ENCODE results near the gene LETMD1. TPM values are rescaled to one million over a fixed set of nuclear protein-coding genes. Genes with fewer than 3 reads are reported as not detected.

Gene LETMD1
- total and polyA plus RNA-seq, 9 of the 15 experiments (the other 6 are each of a cell fraction or from before 2014, with no cell fraction given), result 58.7 to 163 (median 75.4) TPM

GRCh38 chr12:51047655-51048540 lies at the start of gene LETMD1 (continued):
- TF ChIP-seq E2F8 (IDR thresholded peaks at IDR 0.05; ENCODE audit: low read depth, partially characterized antibody) (peak; percentile 85), POLR2B (IDR thresholded peaks at IDR 0.05; ENCODE audit: low read depth, partially characterized antibody) (peak; percentile 88), SMAD1 (IDR thresholded peaks at IDR 0.05; ENCODE audit: low read depth, low read length, partially characterized antibody) (peak; percentile 36), BMI1 (IDR thresholded peaks at IDR 0.05; ENCODE audit: low read length) (no peak), RCOR1 (IDR thresholded peaks at IDR 0.05; ENCODE audit: borderline replicate concordance in 1 of 2, low read depth in 2 of 2, low read length in 2 of 2) (peak in 1 of 2 experiments; percentile 20; a peak in 1 of 4 replicates), RNF2 (IDR thresholded peaks at IDR 0.05) (peak; percentile 76), CXXC5 (CRISPR knock-in tag; IDR thresholded peaks at IDR 0.05) (peak; percentile 62), DIDO1 (tag; IDR thresholded peaks at IDR 0.05; ENCODE audit: low read depth) (no peak), CREB3L1 (IDR thresholded peaks at IDR 0.05; ENCODE audit: borderline replicate concordance, low read depth) (peak; percentile 57; the same call in 1 of the 2 replicates), NR1H2 (CRISPR knock-in tag; IDR thresholded peaks at IDR 0.05) (peak; percentile 65; the same call in 1 of the 2 replicates), SMAD3 (CRISPR knock-in tag; conservative IDR thresholded peaks at IDR 0.05) (peak; percentile 66; the same call in 1 of the 2 replicates), ZC3H4 (CRISPR knock-in tag; IDR thresholded peaks at IDR 0.05; ENCODE audit: borderline replicate concordance) (no peak), CREB1 (IDR thresholded peaks at IDR 0.05) (no peak; the same call in none of the 2 replicates), CREB1 (CRISPR knock-in tag; IDR thresholded peaks at IDR 0.05) (0 out of 2 replicates have a peak, but pooled peaks have one; percentile 47), CCNT2 (IDR thresholded peaks at IDR 0.05; ENCODE audit: borderline replicate concordance, extremely low read depth, insufficient read length, low read depth, low read length) (peak; percentile 36), BRD4 (IDR thresholded peaks at IDR 0.05) (peak; percentile 70; the same call in 1 of the 2 replicates), ZNF644 (tag; IDR thresholded peaks at IDR 0.05; ENCODE audit: low read depth) (peak; percentile 55; the same call in 1 of the 2 replicates), NR2C2 (CRISPR knock-in tag; IDR thresholded peaks at IDR 0.05) (peak; percentile 91), NR2C2 (tag; IDR thresholded peaks at IDR 0.05) (peak; percentile 99), ZNF316 (IDR thresholded peaks at IDR 0.05) (no peak), RBM15 (IDR thresholded peaks at IDR 0.05; ENCODE audit: insufficient read depth, low read length) (no peak), HNRNPL (IDR thresholded peaks at IDR 0.05; ENCODE audit: low read depth, low read length) (no peak), SIN3B (IDR thresholded peaks at IDR 0.05; ENCODE audit: low read depth) (peak; percentile 82), C11orf30 (IDR thresholded peaks at IDR 0.05; ENCODE audit: low read depth) (peak; percentile 76), CAMTA2 (CRISPR knock-in tag; conservative IDR thresholded peaks at IDR 0.05) (0 out of 2 replicates have a peak, but pooled peaks have one; percentile 67), TAF1 (IDR thresholded peaks at IDR 0.05; ENCODE audit: control insufficient read depth, extremely low read depth, insufficient read depth, low read length, severe bottlenecking) (peak; percentile 96)

All from K562 (cell line).